ENCODE data around the gene TNS3. TPM values are rescaled to one million over a fixed set of nuclear protein-coding genes. Genes with fewer than 3 reads are reported as not detected.

Gene TNS3
- polyA plus RNA-seq, 1 of the 3 experiments (the other 2 are of a cell fraction): 72.3 TPM

GRCh38 chr7:47231627-47232026 is 350.3 kb downstream of the TNS3 start (continued):
- TF ChIP-seq NFIC (IDR thresholded peaks at IDR 0.05; ENCODE audit: borderline replicate concordance) (no peak), POLR2AphosphoS5 (IDR thresholded peaks at IDR 0.05; ENCODE audit: low read depth, low read length) (no peak), SMC3 (IDR thresholded peaks at IDR 0.05; ENCODE audit: low read depth, low read length) (no peak)
- TF ChIP-seq, protein P1, sequence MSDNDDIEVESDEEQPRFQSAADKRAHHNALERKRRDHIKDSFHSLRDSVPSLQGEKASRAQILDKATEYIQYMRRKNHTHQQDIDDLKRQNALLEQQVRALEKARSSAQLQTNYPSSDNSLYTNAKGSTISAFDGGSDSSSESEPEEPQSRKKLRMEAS (IDR thresholded peaks at IDR 0.05; ENCODE audit: low read depth): no peak

GRCh38 chr7:47231032-47231431 is 350.9 kb downstream of the TNS3 start:
- CTCF ChIA-PET: interaction anchor here (0.6 to 1.1 kb wide), 3 partner anchors 23 to 618 kb away, joined by 3 to 5 read pairs (median 3); no protein-coding TSS in a partner anchor

DNA sequence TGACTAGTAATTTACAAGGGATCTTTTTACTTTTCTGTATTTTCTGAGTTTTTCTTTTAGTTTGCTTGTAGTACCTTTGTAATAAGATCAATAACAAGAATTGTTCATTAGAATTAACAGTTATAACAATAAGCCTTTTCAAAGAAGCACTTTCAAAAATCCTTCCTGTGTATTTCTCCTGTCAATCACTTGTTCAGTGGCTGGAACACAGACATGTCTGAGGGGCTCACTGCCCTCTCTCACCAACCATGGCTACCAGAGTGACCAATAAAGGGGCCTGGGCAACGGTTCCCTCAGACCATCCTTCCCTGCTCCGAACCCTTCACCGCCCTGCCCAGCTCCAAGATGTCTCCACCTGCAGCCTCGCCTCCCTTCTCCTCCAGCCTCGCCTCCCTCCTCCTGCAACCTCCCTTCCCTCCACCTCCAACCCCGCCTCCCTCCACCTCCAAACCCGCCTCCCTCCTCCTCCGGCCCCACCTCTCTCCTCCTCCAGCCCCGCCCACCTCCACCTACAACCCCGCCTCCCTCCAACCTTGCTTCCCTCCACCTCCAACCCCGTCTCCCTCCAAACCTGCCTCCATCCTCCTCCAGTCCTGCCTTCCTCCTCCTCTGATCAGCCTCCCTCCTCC is 353.4 kb downstream of the TNS3 start:
- Histone ChIP-seq H3K79me2 (ENCODE audit: insufficient read depth) (no peaks in the 10 kb centered on the region), H3K9me3 (no peaks in the 10 kb centered on the region), H3K4me3 (ENCODE audit: low read depth in 2 of 2, low read length in 1 of 2) (no peak overlapping the region), H2AFZ (ENCODE audit: low read depth) (no peak overlapping the region), H3K9me2 (no peaks in the 10 kb centered on the region), H3K9ac (no peak overlapping the region), H3K27ac (ENCODE audit: low read depth in 2 of 2, low read length in 1 of 2) (no peak overlapping the region), H4K20me1 (ENCODE audit: insufficient read depth) (no peaks in the 10 kb centered on the region), H3F3A (replicated peaks; ENCODE audit: insufficient read depth) (no peaks in the 10 kb centered on the region), H3K27me3 (ENCODE audit: insufficient read depth) (no peaks in the 10 kb centered on the region), H3K36me3 (replicated peaks in 1 of 2; ENCODE audit: control insufficient read depth in 1 of 2, insufficient read depth in 2 of 2, low read length in 1 of 2) (no peaks in the 10 kb centered on the region), H3K4me2 (no peak overlapping the region), H3K4me1 (ENCODE audit: control insufficient read depth in 1 of 2, insufficient read depth in 2 of 2, low read depth in 1 of 2, low read length in 1 of 2) (peaks cover 7 to 10% of the 10 kb centered on the region in 2 experiments; a peak in 2 of 4 replicates)
- peak; percentile 40 for DNase-seq
- ChIA-PET POLR2A (no interaction called here), CTCF (interaction anchor here (1.8 kb wide), 1 partner anchor 26 kb away, joined by 5 read pairs; no protein-coding TSS in a partner anchor)
- WGBS (ENCODE audit: low lambda C conversion rate): 85% methylated on average over 11 of the region's 11 CpGs
- TF ChIP-seq GABPA (IDR thresholded peaks at IDR 0.05; ENCODE audit: low read depth) (no peak), NRF1 (IDR thresholded peaks at IDR 0.05; ENCODE audit: low read depth, low read length) (no peak), YY1 (IDR thresholded peaks at IDR 0.05; ENCODE audit: low read depth) (no peak), EZH2phosphoT487 (IDR thresholded peaks at IDR 0.05; ENCODE audit: borderline replicate concordance, low read depth) (no peak), ELF1 (IDR thresholded peaks at IDR 0.05) (no peak), TEAD4 (IDR thresholded peaks at IDR 0.05; ENCODE audit: borderline replicate concordance, insufficient read depth) (no peak), RCOR1 (IDR thresholded peaks at IDR 0.05; ENCODE audit: low read length) (no peak), RXRA (IDR thresholded peaks at IDR 0.05; ENCODE audit: borderline replicate concordance, low read depth) (no peak), RAD21 (IDR thresholded peaks at IDR 0.05; ENCODE audit: low read length) (no peak), JUND (IDR thresholded peaks at IDR 0.05) (no peak), FOSL2 (IDR thresholded peaks at IDR 0.05; ENCODE audit: borderline replicate concordance, low read depth) (no peak), CHD2 (IDR thresholded peaks at IDR 0.05; ENCODE audit: low read length, partially characterized antibody) (no peak), CTCF (IDR thresholded peaks at IDR 0.05) (no peak), SMC3 (IDR thresholded peaks at IDR 0.05; ENCODE audit: low read depth, low read length) (no peak), RFX5 (IDR thresholded peaks at IDR 0.05; ENCODE audit: low read length) (no peak), TAF1 (IDR thresholded peaks at IDR 0.05; ENCODE audit: borderline replicate concordance, low read depth, low read length) (no peak)
- TF ChIP-seq, protein P2, sequence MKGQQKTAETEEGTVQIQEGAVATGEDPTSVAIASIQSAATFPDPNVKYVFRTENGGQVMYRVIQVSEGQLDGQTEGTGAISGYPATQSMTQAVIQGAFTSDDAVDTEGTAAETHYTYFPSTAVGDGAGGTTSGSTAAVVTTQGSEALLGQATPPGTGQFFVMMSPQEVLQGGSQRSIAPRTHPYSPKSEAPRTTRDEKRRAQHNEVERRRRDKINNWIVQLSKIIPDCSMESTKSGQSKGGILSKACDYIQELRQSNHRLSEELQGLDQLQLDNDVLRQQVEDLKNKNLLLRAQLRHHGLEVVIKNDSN (IDR thresholded peaks at IDR 0.05; ENCODE audit: borderline replicate concordance, low read depth): no peak
- TF ChIP-seq, protein P3, sequence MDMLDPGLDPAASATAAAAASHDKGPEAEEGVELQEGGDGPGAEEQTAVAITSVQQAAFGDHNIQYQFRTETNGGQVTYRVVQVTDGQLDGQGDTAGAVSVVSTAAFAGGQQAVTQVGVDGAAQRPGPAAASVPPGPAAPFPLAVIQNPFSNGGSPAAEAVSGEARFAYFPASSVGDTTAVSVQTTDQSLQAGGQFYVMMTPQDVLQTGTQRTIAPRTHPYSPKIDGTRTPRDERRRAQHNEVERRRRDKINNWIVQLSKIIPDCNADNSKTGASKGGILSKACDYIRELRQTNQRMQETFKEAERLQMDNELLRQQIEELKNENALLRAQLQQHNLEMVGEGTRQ (IDR thresholded peaks at IDR 0.05; ENCODE audit: borderline replicate concordance, low read depth, low read length): no peak

More at GRCh38 chr7:47231032-47231431, 350.9 kb downstream of the TNS3 start:
- H3K27ac ChIP-seq (ENCODE audit: low read depth in 2 of 2, low read length in 1 of 2): no peak overlapping the region
- H2AFZ ChIP-seq (ENCODE audit: low read depth): no peak overlapping the region
- H3K4me3 ChIP-seq (ENCODE audit: low read depth in 2 of 2, low read length in 1 of 2): no peak overlapping the region
- no peaks in the 10 kb centered on the region for H3F3A ChIP-seq (replicated peaks; ENCODE audit: insufficient read depth)
- no peaks in the 10 kb centered on the region for H3K36me3 ChIP-seq (replicated peaks in 1 of 2; ENCODE audit: control insufficient read depth in 1 of 2, insufficient read depth in 2 of 2, low read length in 1 of 2)
- H3K9me3 ChIP-seq: no peaks in the 10 kb centered on the region
- H3K79me2 ChIP-seq (ENCODE audit: insufficient read depth): no peaks in the 10 kb centered on the region
- POLR2A ChIA-PET: interaction anchor here (0.6 kb wide), 1 partner anchor 1154 kb away, joined by 3 read pairs; no protein-coding TSS in a partner anchor
- TF ChIP-seq MEF2A (IDR thresholded peaks at IDR 0.05; ENCODE audit: borderline replicate concordance, low read depth): no peak
- TF ChIP-seq TCF12 (IDR thresholded peaks at IDR 0.05): no peak
- no peak overlapping the region for H3K9ac ChIP-seq
- 0 out of 2 replicates have a peak, but pooled peaks cover 3% of the 10 kb centered on the region for H3K27me3 ChIP-seq (ENCODE audit: insufficient read depth)
- no peak for DNase-seq
- H3K9me2 ChIP-seq: no peaks in the 10 kb centered on the region
- no peaks in the 10 kb centered on the region for H4K20me1 ChIP-seq (ENCODE audit: insufficient read depth)
- 85% methylated on average over 3 of the region's 3 CpGs for WGBS (ENCODE audit: low lambda C conversion rate)
- no peak overlapping the region for H3K4me2 ChIP-seq
- peaks cover 7 to 10% of the 10 kb centered on the region in 2 experiments; a peak in 2 of 4 replicates for H3K4me1 ChIP-seq (ENCODE audit: control insufficient read depth in 1 of 2, insufficient read depth in 2 of 2, low read depth in 1 of 2, low read length in 1 of 2)

All from SK-N-SH (cell line).